Mesodermal cell (in vitro differentiated cells): ENCODE measurements around the gene MTFR1L.

Source experiments
- H3K27ac ChIP-seq: 2 replicates; pipeline ENCODE4 v1.7.0; 2013; ENCODE audit warnings: mild to moderate bottlenecking, low read depth, low read length, moderate library complexity; ENCODE audit not compliant: severe bottlenecking
- H3K36me3 ChIP-seq: 2 replicates; pipeline ENCODE4 v1.7.1; 2013; ENCODE audit warnings: mild to moderate bottlenecking, low read length, moderate library complexity; ENCODE audit not compliant: control insufficient read depth, insufficient read depth
- H3K4me1 ChIP-seq: one replicate; pipeline ENCODE4 v1.7.1; 2013; ENCODE audit warnings: mild to moderate bottlenecking, low read length; ENCODE audit not compliant: insufficient read depth, control insufficient read depth, poor library complexity, severe bottlenecking
- H3K4me3 ChIP-seq: 2 replicates; pipeline ENCODE4 v1.7.0; 2013; ENCODE audit warnings: low read length, control low read depth, mild to moderate bottlenecking; ENCODE audit not compliant: insufficient read depth, poor library complexity, severe bottlenecking; ENCODE audit errors: extremely low read depth
- H3K9me3 ChIP-seq: 2 replicates; pipeline ENCODE4 v1.7.1; 2013; ENCODE audit warnings: mild to moderate bottlenecking, low read length, moderate library complexity; ENCODE audit not compliant: control insufficient read depth
- WGBS, 2 experiments: methylation state at CpG; one replicate each; pipeline ENCODE4 v1.1.5; 2013; ENCODE audit warnings: missing lambda C conversion rate in 2 of 2; ENCODE audit not compliant: insufficient coverage in 2 of 2; 5-methylcytosine and 5-hydroxymethylcytosine counted together

MTFR1L gene

GRCh38 chr1:25809283-25809926, 10.3 kb upstream of the MTFR1L start:
- Histone ChIP-seq H3K9me3 (no peaks in the 10 kb centered on the region), H3K36me3 (peaks cover 60% of the 10 kb centered on the region)
- WGBS, 2 experiments, result 94 to 98% methylated on average over 9 to 18 of the region's 18 CpGs

GRCh38 chr1:25809929-25810328, 9.8 kb upstream of the MTFR1L start:
- H3K36me3 ChIP-seq, result peaks cover 65% of the 10 kb centered on the region
- no peak overlapping the region for H3K27ac ChIP-seq
- H3K9me3 ChIP-seq, result no peaks in the 10 kb centered on the region
- H3K4me3 ChIP-seq, result no peak overlapping the region
- no peaks in the 10 kb centered on the region for H3K4me1 ChIP-seq
- 84 to 95% methylated on average over 3 to 7 of the region's 7 CpGs for WGBS, 2 experiments

More at GRCh38 chr1:25809283-25809926, 10.3 kb upstream of the MTFR1L start:
- H3K4me1 ChIP-seq, result no peaks in the 10 kb centered on the region
- H3K27ac ChIP-seq, result no peak overlapping the region
- H3K4me3 ChIP-seq, result no peak overlapping the region

- no peaks in the 10 kb centered on the region for H3K9me3 ChIP-seq
- peaks cover 66% of the 10 kb centered on the region for H3K36me3 ChIP-seq
- H3K27ac ChIP-seq, result no peak overlapping the region
- no peaks in the 10 kb centered on the region for H3K4me1 ChIP-seq
- WGBS, 2 experiments, result 36 to 39% methylated on average over 17 to 18 of the region's 21 CpGs
- H3K4me3 ChIP-seq, result no peak overlapping the region
These were observed 9.1 kb upstream of the MTFR1L start for GRCh38 chr1:25810341-25811299.

- Histone ChIP-seq H3K9me3 (no peaks in the 10 kb centered on the region), H3K36me3 (peaks cover 64% of the 10 kb centered on the region), H3K4me1 (no peaks in the 10 kb centered on the region), H3K4me3 (no peak overlapping the region), H3K27ac (no peak overlapping the region)
- 92 to 96% methylated on average over 11 to 13 of the region's 13 CpGs for WGBS, 2 experiments
These were observed 8.2 kb upstream of the MTFR1L start for GRCh38 chr1:25811384-25812082.

GRCh38 chr1:25813071-25813733, 6.6 kb upstream of the MTFR1L start:
- Histone ChIP-seq H3K36me3 (peaks cover 60% of the 10 kb centered on the region), H3K9me3 (no peaks in the 10 kb centered on the region), H3K4me3 (no peak overlapping the region), H3K4me1 (peaks cover 6% of the 10 kb centered on the region), H3K27ac (no peak overlapping the region)
- 88 to 92% methylated on average over 7 to 9 of the region's 11 CpGs for WGBS, 2 experiments

- Histone ChIP-seq H3K36me3 (peaks cover 56% of the 10 kb centered on the region), H3K4me1 (peaks cover 12% of the 10 kb centered on the region), H3K27ac (no peak overlapping the region), H3K4me3 (no peak overlapping the region), H3K9me3 (no peaks in the 10 kb centered on the region)
- WGBS, 2 experiments, result 95 to 96% methylated on average over 19 to 24 of the region's 24 CpGs
These were observed 5.9 kb upstream of the MTFR1L start for GRCh38 chr1:25813734-25814471.

GRCh38 chr1:25814549-25815087, 5.1 kb upstream of the MTFR1L start:
- Histone ChIP-seq H3K36me3 (peaks cover 49% of the 10 kb centered on the region), H3K9me3 (no peaks in the 10 kb centered on the region), H3K4me1 (peaks cover 12% of the 10 kb centered on the region), H3K4me3 (no peak overlapping the region), H3K27ac (no peak overlapping the region)
- 95 to 98% methylated on average over 6 to 7 of the region's 7 CpGs for WGBS, 2 experiments

GRCh38 chr1:25815208-25816111, 4.3 kb upstream of the MTFR1L start:
- Histone ChIP-seq H3K4me1 (peaks cover 12% of the 10 kb centered on the region), H3K27ac (no peak overlapping the region), H3K9me3 (no peaks in the 10 kb centered on the region), H3K36me3 (peaks cover 43% of the 10 kb centered on the region), H3K4me3 (no peak overlapping the region)
- 96% methylated on average over 14 to 18 of the region's 24 CpGs for WGBS, 2 experiments

GRCh38 chr1:25816112-25816718, 3.5 kb upstream of the MTFR1L start:
- 87 to 91% methylated on average over 9 to 10 of the region's 15 CpGs for WGBS, 2 experiments
- H3K36me3 ChIP-seq, result peaks cover 37% of the 10 kb centered on the region
- no peaks in the 10 kb centered on the region for H3K9me3 ChIP-seq
- H3K27ac ChIP-seq, result no peak overlapping the region
- no peak overlapping the region for H3K4me3 ChIP-seq
- H3K4me1 ChIP-seq, result peaks cover 18% of the 10 kb centered on the region
